Keratinocyte (primary cell): ENCODE measurements around the gene VCL. TPM values are rescaled to one million over a fixed set of nuclear protein-coding genes. Genes with fewer than 3 reads are reported as not detected.

Source experiments
- DNase-seq: peaks from one replicate; pipeline ENCODE4 v3.0.0-alpha.2; 2011; ENCODE audit warnings: low read depth, missing footprints, low spot score
- FAIRE-seq: peaks from 2 replicates; lab custom pipeline; 2011; peaks lifted over from hg19 to GRCh38; lab: Jason Lieb, UNC
- H2AFZ ChIP-seq: 2 replicates; pipeline ENCODE4 v1.6.0; 2012; ENCODE audit warnings: low read length, control low read depth, inconsistent platforms; ENCODE audit not compliant: control insufficient read depth
- H3K27ac ChIP-seq: 2 replicates; pipeline ENCODE4 v1.5.1; 2011; ENCODE audit warnings: low read length; ENCODE audit not compliant: control insufficient read depth, insufficient read depth
- H3K27me3 ChIP-seq: 3 replicates; pipeline ENCODE4 v1.6.0; 2011; ENCODE audit warnings: low read length; ENCODE audit not compliant: control insufficient read depth, insufficient read depth; ENCODE audit errors: extremely low read depth
- H3K36me3 ChIP-seq, 2 experiments: 2 replicates in 1 of 2; 3 replicates in 1 of 2; pipeline ENCODE4 v1.5.1; 2011; ENCODE audit warnings: low read length in 2 of 2, mild to moderate bottlenecking in 1 of 2; ENCODE audit not compliant: control insufficient read depth in 2 of 2, insufficient read depth in 2 of 2; ENCODE audit errors: extremely low read depth in 1 of 2
- H3K4me1 ChIP-seq: 3 replicates; pipeline ENCODE4 v1.5.1; 2011; ENCODE audit warnings: low read length; ENCODE audit not compliant: control insufficient read depth, insufficient read depth; ENCODE audit errors: extremely low read depth
- H3K4me2 ChIP-seq: 3 replicates; pipeline ENCODE4 v1.6.0; 2011; ENCODE audit warnings: low read depth, low read length; ENCODE audit not compliant: control insufficient read depth, insufficient read depth; ENCODE audit errors: extremely low read depth
- H3K4me3 ChIP-seq, 3 experiments: fragments of 200-600 bp in 1 of 3; sonication (generic) in 1 of 3; 2 replicates in 2 of 3; 3 replicates in 1 of 3; pipeline ENCODE4 v1.5.1; 2011 to 2016; ENCODE audit warnings: low read length in 3 of 3, mild to moderate bottlenecking in 3 of 3, control low read depth in 2 of 3, inconsistent platforms in 1 of 3, low read depth in 1 of 3, mixed read lengths in 1 of 3, mixed run types in 1 of 3, moderate library complexity in 1 of 3; ENCODE audit not compliant: control insufficient read depth in 2 of 3, insufficient read depth in 2 of 3; ENCODE audit errors: extremely low read depth in 1 of 3
- H3K79me2 ChIP-seq: 2 replicates; pipeline ENCODE4 v1.6.0; 2012; ENCODE audit warnings: low read length; ENCODE audit not compliant: control insufficient read depth, insufficient read depth
- H3K9ac ChIP-seq: 3 replicates; pipeline ENCODE4 v1.6.0; 2011; ENCODE audit warnings: low read length; ENCODE audit not compliant: control insufficient read depth, insufficient read depth; ENCODE audit errors: extremely low read depth
- H3K9me1 ChIP-seq: 3 replicates; pipeline ENCODE4 v1.6.0; 2011; ENCODE audit warnings: low read length; ENCODE audit not compliant: control insufficient read depth, insufficient read depth; ENCODE audit errors: extremely low read depth
- H3K9me3 ChIP-seq: 2 replicates; pipeline ENCODE4 v1.5.1; 2012; ENCODE audit warnings: low read depth, low read length; ENCODE audit not compliant: control insufficient read depth
- H4K20me1 ChIP-seq: 3 replicates; pipeline ENCODE4 v1.6.0; 2011; ENCODE audit warnings: low read length; ENCODE audit not compliant: control insufficient read depth, insufficient read depth; ENCODE audit errors: extremely low read depth
- CTCF ChIP-seq, 3 experiments: IDR thresholded peaks in 1 of 3; conservative IDR thresholded peaks in 1 of 3; optimal IDR thresholded peaks in 1 of 3; 2 replicates in 2 of 3; 3 replicates in 1 of 3; pipeline versions ENCODE3 to v1.5.1; 2011; ENCODE audit warnings: low read length in 3 of 3, mild to moderate bottlenecking in 3 of 3, moderate library complexity in 2 of 3, control low read depth in 1 of 3, inconsistent platforms in 1 of 3; ENCODE audit not compliant: insufficient read depth in 2 of 3; ENCODE audit errors: extremely low read depth in 1 of 3
- EZH2 ChIP-seq: IDR thresholded peaks from one replicate; pipeline ENCODE4 v1.6.1; 2012; ENCODE audit warnings: inconsistent platforms, mild to moderate bottlenecking, low read length, moderate library complexity
- dilution Hi-C: fragments of 300-500 bp; cut with MboI; formaldehyde crosslinking; loops from one replicate; pipeline ENCODE4 v1.7.0; 2020; ENCODE audit warnings: low sequenced_read_pairs; ENCODE audit not compliant: extremely low pct_ligation_motif_present
- polyA plus RNA-seq, 5 experiments: library from polyadenylated mRNA; depleted of rRNA in 3 of 5; stranded (reverse) in 3 of 5; stranded (forward) in 1 of 5; unstranded in 1 of 5; fragments of >200 nt; gene quantifications; 1 replicate in 1 of 5; 2 replicates in 3 of 5; 3 replicates in 1 of 5; pipeline versions ENCODE4 v1.2.1 to v1.2.3, GENCODE V29; 2011 to 2012; ENCODE audit warnings: missing spikeins in 2 of 5, low read depth in 1 of 5, low replicate concordance in 1 of 5

The VCL gene
- polyA plus RNA-seq, 1 donor (not counting 4 experiments of a cell fraction or from before 2014, with no cell fraction given) = 102 TPM

- Histone ChIP-seq H3K36me3 (peaks cover 3% of the 10 kb centered on the region in 2 experiments), H3K4me3 (no peak overlapping the region), H3K27ac (no peak overlapping the region), H3K4me1 (no peaks in the 10 kb centered on the region), H3K4me2 (no peak overlapping the region), H4K20me1 (no peaks in the 10 kb centered on the region), H2AFZ (no peak overlapping the region), H3K27me3 (no peaks in the 10 kb centered on the region), H3K9me1 (no peaks in the 10 kb centered on the region), H3K9ac (no peak overlapping the region), H3K79me2 (peaks cover 66% of the 10 kb centered on the region), H3K9me3 (no peaks in the 10 kb centered on the region)
- dilution Hi-C loops = no loop called here
- DNase-seq = no peak
- no peak for FAIRE-seq
- no peak for TF ChIP-seq EZH2
- TF ChIP-seq CTCF (optimal IDR thresholded peaks at IDR 0.05 in 1 of 3, IDR thresholded peaks at IDR 0.05 in 1 of 3, conservative IDR thresholded peaks at IDR 0.05 in 1 of 3; ENCODE audit: extremely low read depth in 1 of 3, insufficient read depth in 2 of 3, low read length in 3 of 3) = no peak
Measured at GRCh38 chr10:74047871-74048270, 50.0 kb downstream of the VCL start.

GRCh38 chr10:74048433-74048832 is 50.5 kb downstream of the VCL start:
- TF ChIP-seq CTCF (optimal IDR thresholded peaks at IDR 0.05 in 1 of 3, IDR thresholded peaks at IDR 0.05 in 1 of 3, conservative IDR thresholded peaks at IDR 0.05 in 1 of 3; ENCODE audit: extremely low read depth in 1 of 3, insufficient read depth in 2 of 3, low read length in 3 of 3) (no peak), EZH2 (no peak)
- H4K20me1 ChIP-seq = no peaks in the 10 kb centered on the region
- H3K79me2 ChIP-seq = peaks cover 67% of the 10 kb centered on the region
- no peaks in the 10 kb centered on the region for H3K4me1 ChIP-seq
- no peak overlapping the region for H3K27ac ChIP-seq
- H3K4me2 ChIP-seq = no peak overlapping the region
- H3K9ac ChIP-seq = no peak overlapping the region
- H3K9me3 ChIP-seq = no peaks in the 10 kb centered on the region
- no peak for DNase-seq
- no peak for FAIRE-seq
- H3K36me3 ChIP-seq = peaks cover 3% of the 10 kb centered on the region in 2 experiments
- dilution Hi-C loops = no loop called here
- no peak overlapping the region for H3K4me3 ChIP-seq
- no peak overlapping the region for H2AFZ ChIP-seq
- H3K9me1 ChIP-seq = no peaks in the 10 kb centered on the region
- no peaks in the 10 kb centered on the region for H3K27me3 ChIP-seq
